Endothelial cell (in vitro differentiated cells): ENCODE results near the gene RASSF8. TPM values are rescaled to one million over a fixed set of nuclear protein-coding genes. Genes with fewer than 3 reads are reported as not detected.

Source experiments
- DNase-seq: peaks from one replicate; pipeline ENCODE4 v3.0.0; 2021; ENCODE audit warnings: low spot score
- H3K27ac Mint-ChIP-seq: one replicate; pipeline ENCODE4 v1.8.0; 2021; ENCODE audit warnings: mixed read lengths, inconsistent platforms; ENCODE audit not compliant: unreplicated experiment
- H3K27me3 Mint-ChIP-seq: one replicate; pipeline ENCODE4 v1.8.0; 2021; ENCODE audit warnings: mild to moderate bottlenecking, moderate library complexity, mixed read lengths, inconsistent platforms; ENCODE audit not compliant: unreplicated experiment
- H3K36me3 Mint-ChIP-seq: one replicate; pipeline ENCODE4 v1.8.0; 2021; ENCODE audit warnings: mild to moderate bottlenecking, low read depth, mixed read lengths, inconsistent platforms; ENCODE audit not compliant: unreplicated experiment
- H3K4me1 Mint-ChIP-seq: one replicate; pipeline ENCODE4 v1.8.0; 2021; ENCODE audit warnings: mild to moderate bottlenecking, mixed read lengths, inconsistent platforms; ENCODE audit not compliant: unreplicated experiment
- H3K4me3 Mint-ChIP-seq: one replicate; pipeline ENCODE4 v1.8.0; 2021; ENCODE audit warnings: mild to moderate bottlenecking, mixed read lengths, inconsistent platforms; ENCODE audit not compliant: unreplicated experiment
- H3K9me3 Mint-ChIP-seq: one replicate; pipeline ENCODE4 v1.8.0; 2021; ENCODE audit warnings: mixed read lengths, inconsistent platforms; ENCODE audit not compliant: unreplicated experiment
- CTCF ChIP-seq: fragments of 200-600 bp; sonication (generic); IDR thresholded peaks from one replicate; pipeline ENCODE4 v1.5.0; 2021; ENCODE audit warnings: antibody characterized with exemption; ENCODE audit not compliant: unreplicated experiment
- total RNA-seq: library from RNA; stranded (reverse); fragmentation: NEBNext Ultra II Directional; extraction: Animal tissue kit (Norgen Biotek cat#: 25700); gene quantifications from one replicate; pipeline ENCODE4 v1.2.1, GENCODE V29; 2021; ENCODE audit not compliant: unreplicated experiment

The RASSF8 gene
- total RNA-seq, 1 donor from 2014 or later = 87.2 TPM

- no peak overlapping the region for H3K4me3 Mint-ChIP-seq
- peaks cover 16% of the 10 kb centered on the region for H3K4me1 Mint-ChIP-seq
- no peak for DNase-seq
- no peak overlapping the region for H3K27ac Mint-ChIP-seq
- H3K36me3 Mint-ChIP-seq = no peaks in the 10 kb centered on the region
- no peaks in the 10 kb centered on the region for H3K9me3 Mint-ChIP-seq
- H3K27me3 Mint-ChIP-seq = no peaks in the 10 kb centered on the region
- TF ChIP-seq CTCF = no peak
Measured at GRCh38 chr12:25976289-25976688, 17.8 kb downstream of the RASSF8 start.

DNA sequence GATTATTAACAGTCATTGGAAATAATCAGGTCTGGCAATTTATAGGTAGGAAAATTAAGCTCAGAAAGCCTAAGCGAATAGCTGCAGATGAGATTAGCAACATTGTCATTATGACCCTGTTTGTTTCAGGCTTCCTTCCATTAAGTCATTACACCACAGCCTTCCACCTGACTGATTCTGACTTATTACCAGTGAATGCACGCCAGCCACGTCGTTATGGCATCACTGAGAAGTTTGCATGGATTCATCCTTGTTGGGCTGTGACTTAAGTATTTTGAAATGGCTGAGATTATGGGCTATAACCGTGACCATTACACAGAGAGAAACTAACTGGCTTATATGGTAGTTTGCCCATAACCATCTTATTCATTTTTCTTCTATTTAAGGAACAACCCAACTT, 18.6 kb downstream of the RASSF8 start:
- Mint-ChIP-seq H3K4me1 (peaks cover 16% of the 10 kb centered on the region), H3K27ac (no peak overlapping the region), H3K4me3 (no peak overlapping the region), H3K27me3 (no peaks in the 10 kb centered on the region), H3K9me3 (no peaks in the 10 kb centered on the region), H3K36me3 (no peaks in the 10 kb centered on the region)
- DNase-seq = no peak
- no peak for TF ChIP-seq CTCF

GRCh38 chr12:25979059-25979458, 20.6 kb downstream of the RASSF8 start:
- no peak for DNase-seq
- no peak for TF ChIP-seq CTCF
- H3K9me3 Mint-ChIP-seq = no peaks in the 10 kb centered on the region
- H3K36me3 Mint-ChIP-seq = no peaks in the 10 kb centered on the region
- H3K4me3 Mint-ChIP-seq = no peak overlapping the region
- H3K27me3 Mint-ChIP-seq = no peaks in the 10 kb centered on the region
- H3K27ac Mint-ChIP-seq = no peak overlapping the region
- H3K4me1 Mint-ChIP-seq = peaks cover 16% of the 10 kb centered on the region

DNA sequence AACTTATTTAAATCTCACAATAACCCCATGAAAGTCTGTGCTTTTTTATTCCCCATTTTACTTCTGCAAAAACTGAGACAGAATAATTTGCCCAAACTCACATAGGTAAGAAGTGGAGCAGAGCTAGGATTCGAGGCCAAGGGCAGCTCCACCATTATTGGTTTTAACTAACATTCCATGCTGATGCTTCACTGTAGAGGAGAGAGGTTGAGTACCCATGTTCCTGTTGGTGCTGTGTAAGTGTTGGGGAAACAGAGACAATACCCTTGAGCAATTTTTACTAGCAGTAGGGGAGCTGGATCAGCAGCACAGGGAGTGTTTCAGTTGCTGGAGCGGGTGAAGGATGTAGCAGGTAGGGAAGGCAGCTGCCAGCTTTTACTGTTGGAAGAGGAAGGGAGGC, 21.1 kb downstream of the RASSF8 start:
- no peak for TF ChIP-seq CTCF
- no peaks in the 10 kb centered on the region for H3K27me3 Mint-ChIP-seq
- H3K9me3 Mint-ChIP-seq = no peaks in the 10 kb centered on the region
- no peaks in the 10 kb centered on the region for H3K36me3 Mint-ChIP-seq
- H3K27ac Mint-ChIP-seq = no peak overlapping the region
- H3K4me3 Mint-ChIP-seq = no peak overlapping the region
- peaks cover 16% of the 10 kb centered on the region for H3K4me1 Mint-ChIP-seq
- DNase-seq = no peak

DNA sequence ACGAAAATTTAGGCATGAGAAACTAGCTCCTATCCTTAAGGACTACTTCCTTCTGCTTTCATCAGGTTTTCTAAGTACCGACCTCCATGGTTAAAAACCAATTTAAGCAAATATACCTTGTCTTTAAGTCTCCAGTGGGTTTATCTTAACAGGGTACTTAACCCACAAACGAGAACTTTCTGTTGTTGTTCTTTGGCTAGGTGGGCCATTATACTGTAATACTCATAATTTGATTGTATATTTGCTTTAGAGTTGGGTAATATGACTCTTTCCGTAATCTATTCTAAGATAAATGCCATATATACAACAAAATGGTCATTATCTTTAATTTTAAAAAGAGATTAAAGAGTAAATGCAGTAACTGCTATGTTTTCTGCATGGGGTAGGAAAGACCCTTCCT, 21.6 kb downstream of the RASSF8 start:
- Mint-ChIP-seq H3K36me3 (no peaks in the 10 kb centered on the region), H3K27me3 (no peaks in the 10 kb centered on the region), H3K9me3 (no peaks in the 10 kb centered on the region), H3K27ac (no peak overlapping the region), H3K4me3 (no peak overlapping the region), H3K4me1 (peaks cover 11% of the 10 kb centered on the region)
- no peak for DNase-seq
- TF ChIP-seq CTCF = no peak
